Pancreas (tissue), 10 donors: ENCODE measurements around the gene RUSC1. TPM values are rescaled to one million over a fixed set of nuclear protein-coding genes. Genes with fewer than 3 reads are reported as not detected.
"Not testable (repeated sequence)": the region's sequence is repeated elsewhere in the genome, so short reads cannot be mapped to it uniquely, and the experiment has no call there.

Source experiments
- ATAC-seq, 4 donors: fragments of 200-7000 bp; cut with Tn5 transposase; one replicate each; pipeline versions ENCODE4 v1.8.0 to v1.9.1; 2020; ENCODE audit warnings: mild to moderate bottlenecking in 4 of 4, moderate library complexity in 4 of 4
- DNase-seq, 6 donors: peaks; one replicate each; pipeline ENCODE4 v3.0.0-alpha.2; 2020
- FAIRE-seq: peaks from 2 replicates; lab custom pipeline; 2012; peaks lifted over from hg19 to GRCh38; lab: Jason Lieb, UNC
- H3K27ac ChIP-seq, 4 donors: fragments of 200-600 bp; sonication (generic); 1 replicate in 3 of 4; 2 replicates in 1 of 4; pipeline versions ENCODE4 v1.5.0 to v1.8.0; 2020
- H3K27me3 ChIP-seq, 4 donors: fragments of 200-600 bp; one replicate each; pipeline ENCODE4 v1.8.0; 2021
- H3K36me3 ChIP-seq, 3 donors: fragments of 200-600 bp; sonication (generic) in 1 of 3; one replicate each; pipeline versions ENCODE4 v1.5.0 to v1.8.0; 2020 to 2021
- H3K4me1 ChIP-seq, 3 donors: fragments of 200-600 bp; one replicate each; pipeline ENCODE4 v1.8.0; 2021
- H3K4me3 ChIP-seq, 4 donors: fragments of 200-600 bp; sonication (generic) in 2 of 4; one replicate each; pipeline versions ENCODE4 v1.5.0 to v1.8.0; 2020 to 2021
- H3K9me3 ChIP-seq, 4 donors: fragments of 200-600 bp; one replicate each; pipeline ENCODE4 v1.8.0; 2021
- WGBS, 2 donors: extraction: QIAGEN DNeasy Blood & Tissue Kit; methylation state at CpG; one replicate each; pipeline ENCODE4 v1.1.7; 2013; 5-methylcytosine and 5-hydroxymethylcytosine counted together
- intact Hi-C, 3 donors: fragments of 100-400 bp; cut with DNase I; formaldehyde crosslinking; loops; one replicate each; pipeline versions ENCODE4 v1.11.1 to v1.14.2; 2022
- polyA plus RNA-seq, 2 donors: library from polyadenylated mRNA; stranded (reverse); fragments of 200-250 nt; gene quantifications; one replicate each; pipeline ENCODE4 v1.2.3, GENCODE V29; 2013
- total RNA-seq, 6 donors: library from RNA; stranded (reverse); fragmentation: NEBNext Ultra II Directional in 4 of 6; extraction: Animal tissue kit (Norgen Biotek cat#: 25700) in 4 of 6; gene quantifications; one replicate each; pipeline versions ENCODE4 v1.2.1 to v1.2.4, GENCODE V29; 2021 to 2023
- TF ChIP-seq, protein P1 (sequence below), 4 donors: fragments of 200-600 bp; sonication (generic) in 3 of 4; IDR thresholded peaks; one replicate each; pipeline versions ENCODE4 v1.5.0 to v1.8.0; 2021; ENCODE audit warnings: antibody characterized with exemption in 4 of 4
- donor health status: healthy with polysubstance abuse.
- donor health status: DM: no; HTN: no; CAD: no; lungs with moderate emphysema.
- donor health status: DM: no; HTN: no; CAD: no.
- donor health status: control.
- donor health status: control.
- donor health status: Bipolar disorder and iron deficiency.
- donor health status: DM: yes; HTN: yes; CAD: no.
- donor health status: DM: no; HTN: no; CAD: no.
- donor health status: DM: no; HTN: no; CAD: no.
- donor health status: DM: yes; HTN: yes; CAD: no.

The RUSC1 gene
- total and polyA plus RNA-seq, 8 donors, result 9.2 to 47.2 (median 12.4) TPM

DNA sequence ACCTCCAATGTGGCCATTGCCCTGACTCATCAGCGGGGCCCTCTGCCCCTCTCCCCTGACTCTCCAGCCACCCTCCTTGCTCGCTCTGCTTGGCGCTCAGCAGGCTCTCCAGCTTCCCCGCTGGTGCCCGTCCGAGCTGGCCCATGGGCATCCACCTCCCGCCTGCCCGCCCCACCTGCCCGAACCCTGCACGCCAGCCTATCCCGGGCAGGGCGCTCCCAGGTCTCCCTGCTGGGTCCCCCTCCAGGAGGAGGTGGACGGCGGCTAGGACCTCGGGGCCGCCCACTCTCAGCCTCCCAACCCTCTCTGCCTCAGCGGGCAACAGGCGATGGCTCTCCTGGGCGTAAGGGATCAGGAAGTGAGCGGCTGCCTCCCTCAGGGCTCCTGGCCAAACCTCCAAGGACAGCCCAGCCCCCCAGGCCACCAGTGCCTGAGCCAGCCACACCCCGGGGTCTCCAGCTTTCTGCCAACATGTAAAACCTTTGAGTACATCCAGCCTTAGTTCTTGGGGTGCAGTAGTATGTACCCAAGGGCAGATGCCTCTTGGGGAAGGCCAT is 32.6 kb upstream of the RUSC1 start:
- intact Hi-C loops, result no loop called here
- H3K27me3 ChIP-seq, result no peaks in the 10 kb centered on the region
- DNase-seq, result no peak
- no peak overlapping the region for H3K27ac ChIP-seq
- H3K4me3 ChIP-seq, result no peak overlapping the region
- no peak for FAIRE-seq
- no peaks in the 10 kb centered on the region for H3K9me3 ChIP-seq
- ATAC-seq, result no peak
- WGBS, 2 donors, result 90% methylated on average over 21 of the region's 21 CpGs
- TF ChIP-seq, protein P1, sequence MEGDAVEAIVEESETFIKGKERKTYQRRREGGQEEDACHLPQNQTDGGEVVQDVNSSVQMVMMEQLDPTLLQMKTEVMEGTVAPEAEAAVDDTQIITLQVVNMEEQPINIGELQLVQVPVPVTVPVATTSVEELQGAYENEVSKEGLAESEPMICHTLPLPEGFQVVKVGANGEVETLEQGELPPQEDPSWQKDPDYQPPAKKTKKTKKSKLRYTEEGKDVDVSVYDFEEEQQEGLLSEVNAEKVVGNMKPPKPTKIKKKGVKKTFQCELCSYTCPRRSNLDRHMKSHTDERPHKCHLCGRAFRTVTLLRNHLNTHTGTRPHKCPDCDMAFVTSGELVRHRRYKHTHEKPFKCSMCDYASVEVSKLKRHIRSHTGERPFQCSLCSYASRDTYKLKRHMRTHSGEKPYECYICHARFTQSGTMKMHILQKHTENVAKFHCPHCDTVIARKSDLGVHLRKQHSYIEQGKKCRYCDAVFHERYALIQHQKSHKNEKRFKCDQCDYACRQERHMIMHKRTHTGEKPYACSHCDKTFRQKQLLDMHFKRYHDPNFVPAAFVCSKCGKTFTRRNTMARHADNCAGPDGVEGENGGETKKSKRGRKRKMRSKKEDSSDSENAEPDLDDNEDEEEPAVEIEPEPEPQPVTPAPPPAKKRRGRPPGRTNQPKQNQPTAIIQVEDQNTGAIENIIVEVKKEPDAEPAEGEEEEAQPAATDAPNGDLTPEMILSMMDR (IDR thresholded peaks at IDR 0.05), result no peak
- H3K36me3 ChIP-seq, result no peaks in the 10 kb centered on the region
- no peaks in the 10 kb centered on the region for H3K4me1 ChIP-seq

DNA sequence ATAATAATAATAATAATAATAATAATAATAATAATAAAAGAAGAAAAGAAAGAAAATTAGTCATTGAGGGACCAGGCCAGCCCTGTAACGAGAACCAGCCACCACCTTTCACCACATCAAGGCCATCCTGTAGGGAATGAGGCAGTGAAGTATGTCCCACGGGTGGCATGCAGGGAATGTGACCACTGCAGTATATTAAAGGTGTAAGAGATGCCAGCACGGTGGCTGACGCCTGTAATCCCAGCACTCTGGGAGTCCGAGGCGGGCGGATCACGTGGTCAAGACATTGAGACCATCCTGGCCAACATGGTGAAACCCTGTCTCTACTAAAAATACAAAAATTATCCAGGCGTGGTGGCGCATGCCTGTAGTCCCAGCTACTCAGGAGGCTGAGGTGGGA is 29.7 kb upstream of the RUSC1 start:
- FAIRE-seq, H3K36me3 ChIP-seq, H3K4me3 ChIP-seq, H3K27me3 ChIP-seq, H3K27ac ChIP-seq, H3K4me1 ChIP-seq, intact Hi-C loops, ATAC-seq, H3K9me3 ChIP-seq, DNase-seq: not testable (repeated sequence)
- WGBS, 2 donors, result 70 to 75% methylated on average over 10 of the region's 10 CpGs

DNA sequence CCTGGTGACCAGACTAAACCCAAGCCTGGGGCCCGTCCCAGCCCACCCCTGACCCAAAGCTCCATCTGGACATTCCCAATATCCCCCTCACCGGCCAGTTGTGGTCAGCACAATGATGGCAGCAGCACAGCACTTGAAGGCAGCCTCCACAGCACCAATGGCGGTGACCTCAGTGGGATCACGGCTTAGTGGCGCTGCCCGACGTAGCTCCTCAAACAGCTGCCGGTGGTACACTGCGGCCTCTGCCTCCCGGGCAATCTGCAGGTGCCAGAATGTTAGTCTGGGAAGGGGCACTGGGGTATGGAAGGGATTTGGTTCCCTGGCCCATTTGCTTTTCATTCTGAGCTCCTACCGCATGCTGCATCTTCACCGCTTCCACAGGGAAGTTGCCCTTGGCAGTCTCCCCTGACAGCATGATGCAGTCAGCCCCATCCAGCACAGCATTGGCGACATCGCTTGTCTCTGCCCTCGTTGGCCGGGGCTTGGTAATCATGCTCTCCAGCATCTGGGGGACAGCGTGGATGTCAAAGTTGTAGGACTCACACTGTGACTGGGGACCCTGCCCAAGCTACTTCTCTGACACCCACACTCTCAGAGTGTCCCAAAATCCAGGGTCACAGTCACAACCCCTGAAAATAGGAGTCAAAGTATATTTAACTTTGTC is 27.5 kb upstream of the RUSC1 start:
- 77 to 87% methylated on average over 16 to 17 of the region's 17 CpGs for WGBS, 2 donors
- FAIRE-seq (no peak), ATAC-seq (no peak), DNase-seq (no peak)
- H3K4me3 ChIP-seq, result no peak overlapping the region
- H3K36me3 ChIP-seq, result no peaks in the 10 kb centered on the region
- H3K27ac ChIP-seq, result no peak overlapping the region
- intact Hi-C loops, result no loop called here
- no peaks in the 10 kb centered on the region for H3K4me1 ChIP-seq
- no peaks in the 10 kb centered on the region for H3K9me3 ChIP-seq
- H3K27me3 ChIP-seq, result no peaks in the 10 kb centered on the region
- TF ChIP-seq, protein P1 (IDR thresholded peaks at IDR 0.05), result no peak

DNA sequence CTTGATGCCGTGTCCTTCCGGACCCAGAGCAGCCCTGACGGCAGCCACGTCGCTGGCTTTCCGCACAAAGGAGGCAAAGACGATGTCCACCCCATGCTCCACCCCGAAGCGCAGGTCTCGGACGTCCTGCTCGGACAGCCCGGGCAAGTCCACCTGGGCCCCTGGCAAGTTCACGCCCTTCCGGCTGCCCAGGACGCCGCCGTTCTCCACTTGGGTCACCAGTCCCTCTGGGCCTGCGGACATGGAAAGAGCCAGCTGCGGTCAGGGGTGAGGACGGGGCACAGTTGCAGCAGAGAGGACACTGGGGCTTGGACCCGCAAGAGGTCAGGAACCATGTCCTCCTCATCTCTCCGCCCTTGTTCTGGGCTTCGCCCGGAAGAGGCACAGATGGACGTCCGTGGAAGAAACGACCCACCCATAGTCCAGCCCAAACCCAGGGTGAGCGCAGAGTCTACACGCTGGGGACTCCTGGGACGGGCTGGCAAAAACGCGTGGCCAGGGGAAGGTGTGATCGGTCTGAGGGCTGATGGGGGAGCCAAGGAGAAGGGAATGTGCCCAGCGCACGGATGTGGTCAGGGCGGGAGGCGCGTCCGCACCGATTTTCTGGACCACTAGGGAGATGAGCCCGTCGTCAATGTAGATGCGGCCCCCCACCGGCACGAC is 26.0 kb upstream of the RUSC1 start:
- FAIRE-seq, result no peak
- 36 to 38% methylated on average over 46 of the region's 46 CpGs for WGBS, 2 donors
- intact Hi-C loops, result no loop called here
- Histone ChIP-seq H3K4me1 (no peaks in the 10 kb centered on the region), H3K27me3 (no peaks in the 10 kb centered on the region), H3K9me3 (no peaks in the 10 kb centered on the region), H3K4me3 (no peak overlapping the region), H3K36me3 (no peaks in the 10 kb centered on the region), H3K27ac (no peak overlapping the region)
- DNase-seq, result no peak
- TF ChIP-seq, protein P1 (IDR thresholded peaks at IDR 0.05), result no peak
- ATAC-seq, result peak in 1 of 4 donors; percentile 16

DNA sequence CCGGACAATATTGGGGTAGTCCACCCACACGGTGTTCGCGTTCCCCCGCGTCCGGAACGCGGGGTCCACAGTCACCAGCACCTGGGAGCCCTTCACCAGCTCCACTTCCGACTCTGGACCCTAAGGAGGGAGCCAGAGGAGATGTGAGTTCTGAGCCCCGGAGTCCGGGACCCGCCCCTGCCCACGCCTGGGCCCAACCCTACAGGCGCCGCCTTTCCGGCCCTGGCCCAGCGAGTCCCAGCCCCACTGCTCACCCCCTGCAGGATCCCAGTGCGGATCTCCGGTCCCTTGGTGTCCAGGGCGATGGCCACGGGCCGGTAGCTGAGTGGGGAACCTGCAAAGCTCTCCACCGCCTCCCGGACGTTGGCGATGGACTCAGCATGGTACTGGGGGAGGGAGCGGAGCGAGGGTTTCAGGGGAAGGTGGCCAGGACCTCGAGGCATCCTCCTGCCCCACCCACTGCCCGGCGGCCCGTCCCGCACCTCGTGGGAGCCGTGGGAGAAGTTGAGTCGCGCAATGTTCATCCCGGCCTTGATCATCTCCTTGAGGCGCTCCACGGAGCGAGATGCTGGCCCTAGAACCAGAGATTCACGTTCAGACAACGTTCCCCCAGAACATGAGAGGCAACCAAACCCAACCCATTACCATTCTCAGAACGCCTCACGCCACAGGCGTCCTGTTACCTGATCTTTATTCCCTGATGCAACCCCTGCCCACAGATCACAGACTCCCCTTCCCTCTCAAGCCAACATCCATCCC is 25.3 kb upstream of the RUSC1 start:
- 13 to 18% methylated on average over 39 to 47 of the region's 47 CpGs for WGBS, 2 donors
- Histone ChIP-seq H3K4me1 (no peaks in the 10 kb centered on the region), H3K9me3 (no peaks in the 10 kb centered on the region), H3K36me3 (no peaks in the 10 kb centered on the region), H3K27ac (no peak overlapping the region), H3K27me3 (no peaks in the 10 kb centered on the region), H3K4me3 (no peak overlapping the region)
- intact Hi-C loops, result no loop called here
- FAIRE-seq (no peak), ATAC-seq (peak in 1 of 4 donors; percentile 29), DNase-seq (no peak)
- TF ChIP-seq, protein P1 (IDR thresholded peaks at IDR 0.05), result no peak
